Endothelial cell of umbilical vein (primary cell): Measurements from ENCODE around the gene DCHS1. TPM values are rescaled to one million over a fixed set of nuclear protein-coding genes. Genes with fewer than 3 reads are reported as not detected.

Source experiments
- BruUV-seq: library from RNA; stranded (reverse); fragments of 400-500 nt; replicated peaks from 2 replicates; lab custom pipeline; 2021; lab: Mats Ljungman, UMichigan
- CTCF ChIA-PET: fragments of 300-600, 350-600 bp; sonication (Branson Sonifier 250); formaldehyde crosslinking; loops from one replicate; lab custom pipeline; 2021; ENCODE audit warnings: antibody characterized with exemption, inconsistent platforms; lab: Charles Lee
- POLR2A ChIA-PET: fragments of 300-600, 350-600 bp; sonication (Branson Sonifier 250); formaldehyde crosslinking; loops from one replicate; lab custom pipeline; 2021; ENCODE audit warnings: antibody characterized with exemption, inconsistent platforms; lab: Charles Lee
- DNase-seq: peaks from one replicate; pipeline ENCODE4 v3.0.0-alpha.2; 2011; ENCODE audit warnings: low read depth, low spot score
- FAIRE-seq: peaks from 2 replicates; lab custom pipeline; 2011; peaks lifted over from hg19 to GRCh38; lab: Jason Lieb, UNC
- H2AFZ ChIP-seq: 2 replicates; pipeline ENCODE4 v1.6.0; 2012; ENCODE audit warnings: low read depth, low read length, control low read depth, inconsistent platforms
- H3K27ac ChIP-seq: 2 replicates; pipeline ENCODE4 v1.5.1; 2011; ENCODE audit warnings: low read depth, mild to moderate bottlenecking, control low read depth, low read length, moderate library complexity; ENCODE audit not compliant: insufficient read depth
- H3K27me3 ChIP-seq, 2 experiments: 2 replicates each; pipeline versions ENCODE4 v1.6.0 to v1.6.1; 2011; ENCODE audit warnings: low read length in 2 of 2, mixed read lengths in 1 of 2; ENCODE audit not compliant: control insufficient read depth in 2 of 2, insufficient read depth in 2 of 2
- H3K36me3 ChIP-seq, 2 experiments: 2 replicates in 1 of 2; 3 replicates in 1 of 2; pipeline ENCODE4 v1.5.1; 2011; ENCODE audit warnings: low read length in 2 of 2, mild to moderate bottlenecking in 1 of 2, moderate library complexity in 1 of 2; ENCODE audit not compliant: control insufficient read depth in 2 of 2, insufficient read depth in 2 of 2; ENCODE audit errors: extremely low read depth in 1 of 2
- H3K4me1 ChIP-seq: 3 replicates; pipeline ENCODE4 v1.5.1; 2011; ENCODE audit warnings: mild to moderate bottlenecking, low read length; ENCODE audit not compliant: control insufficient read depth, insufficient read depth; ENCODE audit errors: extremely low read depth
- H3K4me2 ChIP-seq: 2 replicates; pipeline ENCODE4 v1.6.1; 2011; ENCODE audit warnings: low read length, control low read depth, mixed read lengths; ENCODE audit not compliant: insufficient read depth
- H3K4me3 ChIP-seq, 3 experiments: fragments of 200-600 bp in 1 of 3; sonication (generic), shearing (Covaris generic) in 1 of 3; replicated peaks in 1 of 3; 2 replicates each; pipeline ENCODE4 v1.5.1; 2011 to 2016; ENCODE audit warnings: control low read depth in 3 of 3, low read length in 3 of 3, mild to moderate bottlenecking in 2 of 3, inconsistent platforms in 1 of 3, low read depth in 1 of 3, moderate library complexity in 1 of 3; ENCODE audit not compliant: insufficient read depth in 1 of 3
- H3K79me2 ChIP-seq: 2 replicates; pipeline ENCODE4 v1.6.0; 2012; ENCODE audit warnings: low read length, inconsistent platforms; ENCODE audit not compliant: control insufficient read depth, insufficient read depth
- H3K9ac ChIP-seq: replicated peaks from 2 replicates; pipeline ENCODE3; 2011; ENCODE audit warnings: low read length, control low read depth; ENCODE audit not compliant: insufficient read depth; ENCODE audit errors: extremely low read depth
- H3K9me1 ChIP-seq: replicated peaks from 3 replicates; pipeline ENCODE4 v1.6.0; 2011; ENCODE audit warnings: mild to moderate bottlenecking, low read length; ENCODE audit not compliant: control insufficient read depth, insufficient read depth; ENCODE audit errors: extremely low read depth
- H3K9me3 ChIP-seq: replicated peaks from 2 replicates; pipeline ENCODE4 v1.5.1; 2012; ENCODE audit warnings: low read length, inconsistent platforms; ENCODE audit not compliant: control insufficient read depth, insufficient read depth
- H4K20me1 ChIP-seq: replicated peaks from 2 replicates; pipeline ENCODE3; 2011; ENCODE audit warnings: mild to moderate bottlenecking, low read length; ENCODE audit not compliant: control insufficient read depth, insufficient read depth; ENCODE audit errors: extremely low read depth
- EZH2 ChIP-seq: IDR thresholded peaks from 2 replicates; pipeline ENCODE4 v1.6.1; 2012; ENCODE audit warnings: borderline replicate concordance, low read depth, mild to moderate bottlenecking, moderate library complexity, low read length, inconsistent platforms; ENCODE audit not compliant: severe bottlenecking
- FOS ChIP-seq: IDR thresholded peaks from 2 replicates; pipeline ENCODE4 v1.6.1; 2011; ENCODE audit warnings: mild to moderate bottlenecking, low read length, moderate library complexity, borderline replicate concordance; ENCODE audit not compliant: insufficient read depth
- GATA2 ChIP-seq: IDR thresholded peaks from 2 replicates; pipeline ENCODE4 v1.7.0; 2011; ENCODE audit warnings: low read depth, mild to moderate bottlenecking, moderate library complexity, mixed read lengths, low read length; ENCODE audit not compliant: insufficient read length, insufficient read depth
- JUN ChIP-seq: IDR thresholded peaks from 2 replicates; pipeline ENCODE4 v1.6.1; 2011; ENCODE audit warnings: borderline replicate concordance, low read depth; ENCODE audit not compliant: insufficient read length, insufficient read depth
- POLR2A ChIP-seq: IDR thresholded peaks from 2 replicates; pipeline ENCODE4 v1.6.1; 2012; ENCODE audit warnings: low read depth, mild to moderate bottlenecking, control low read depth, low read length
- dilution Hi-C: fragments of 300-500 bp; cut with MboI; formaldehyde crosslinking; loops from one replicate; pipeline ENCODE4 v1.15.0; 2019; ENCODE audit warnings: low sequenced_read_pairs; ENCODE audit not compliant: extremely low pct_ligation_motif_present
- intact Hi-C: fragments of 100-400 bp; cut with micrococcal nuclease; formaldehyde crosslinking; loops from one replicate; pipeline ENCODE4 v1.10.0; 2022
- polyA plus RNA-seq, 4 experiments: library from polyadenylated mRNA; depleted of rRNA in 3 of 4; stranded (reverse) in 3 of 4; unstranded in 1 of 4; fragments of >200 nt; gene quantifications; 2 replicates each; pipeline versions ENCODE4 v1.2.1 to v1.2.3, GENCODE V29; 2011 to 2012; ENCODE audit warnings: missing spikeins in 1 of 4
- total RNA-seq: library from RNA; stranded (reverse); gene quantifications from 2 replicates; pipeline ENCODE4 v1.2.3, GENCODE V29; 2021
- TF ChIP-seq, protein P1 (sequence below): IDR thresholded peaks from 2 replicates; pipeline ENCODE4 v1.6.1; 2011; ENCODE audit not compliant: insufficient read depth, insufficient read length
- TF ChIP-seq, protein P2 (sequence below), 2 donors: IDR thresholded peaks; 1 replicate in 1 of 2; 2 replicates in 1 of 2; pipeline ENCODE4 v1.5.1; 2011; ENCODE audit warnings: low read length in 2 of 2, mild to moderate bottlenecking in 2 of 2, moderate library complexity in 2 of 2, control low read depth in 1 of 2, inconsistent platforms in 1 of 2, low read depth in 1 of 2; ENCODE audit not compliant: insufficient read depth in 1 of 2; ENCODE audit errors: extremely low read depth in 1 of 2

Gene DCHS1
- total and polyA plus RNA-seq, 2 donors (not counting 3 experiments of a cell fraction or from before 2014, with no cell fraction given) = 56.2 to 73.0 TPM

DNA sequence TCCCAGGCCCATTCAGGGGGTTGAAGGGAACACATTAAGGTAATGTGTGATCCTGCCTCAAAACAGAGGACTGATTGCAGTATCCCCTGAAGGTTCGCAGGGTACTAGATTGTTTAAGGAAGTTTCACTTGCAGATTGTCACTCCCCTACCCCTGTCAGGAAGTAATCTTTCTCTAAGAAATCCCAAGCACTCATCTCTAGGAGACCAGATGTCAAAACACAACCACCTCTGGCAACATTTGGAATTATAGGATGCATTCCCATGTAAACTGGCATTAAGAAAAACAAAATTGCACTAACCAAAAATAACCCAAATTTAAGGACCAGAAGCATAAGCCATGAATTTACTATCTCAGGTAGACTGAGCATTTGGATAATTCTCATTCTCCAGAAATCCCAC, 25.9 kb upstream of the DCHS1 start:
- Histone ChIP-seq H3K79me2 (peaks cover 28% of the 10 kb centered on the region), H3K9me3 (no peaks in the 10 kb centered on the region), H4K20me1 (no peaks in the 10 kb centered on the region), H3K27me3 (no peaks in the 10 kb centered on the region), H3K27ac (no peak overlapping the region), H3K4me1 (peaks cover 22% of the 10 kb centered on the region), H3K4me2 (peak overlapping the region; percentile 83), H2AFZ (no peak overlapping the region), H3K9me1 (no peaks in the 10 kb centered on the region), H3K9ac (peak overlapping the region; percentile 39), H3K4me3 (peak overlapping the region in 1 of 3 experiments; percentile 91), H3K36me3 (peaks cover 0 to 6% of the 10 kb centered on the region in 2 experiments)
- FAIRE-seq (no peak), DNase-seq (no peak)
- no TSS peak for BruUV-seq
- CTCF ChIA-PET = interaction anchor here (0.8 to 3.9 kb wide), 9 partner anchors 13 to 150 kb away, joined by 3 to 48 read pairs (median 7); partner anchors contain the start of genes TAF10 and TPP1
- TF ChIP-seq, protein P1, sequence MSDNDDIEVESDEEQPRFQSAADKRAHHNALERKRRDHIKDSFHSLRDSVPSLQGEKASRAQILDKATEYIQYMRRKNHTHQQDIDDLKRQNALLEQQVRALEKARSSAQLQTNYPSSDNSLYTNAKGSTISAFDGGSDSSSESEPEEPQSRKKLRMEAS = no peak
- TF ChIP-seq FOS = no peak
- TF ChIP-seq POLR2A = no peak
- TF ChIP-seq JUN = no peak
- TF ChIP-seq, protein P2, sequence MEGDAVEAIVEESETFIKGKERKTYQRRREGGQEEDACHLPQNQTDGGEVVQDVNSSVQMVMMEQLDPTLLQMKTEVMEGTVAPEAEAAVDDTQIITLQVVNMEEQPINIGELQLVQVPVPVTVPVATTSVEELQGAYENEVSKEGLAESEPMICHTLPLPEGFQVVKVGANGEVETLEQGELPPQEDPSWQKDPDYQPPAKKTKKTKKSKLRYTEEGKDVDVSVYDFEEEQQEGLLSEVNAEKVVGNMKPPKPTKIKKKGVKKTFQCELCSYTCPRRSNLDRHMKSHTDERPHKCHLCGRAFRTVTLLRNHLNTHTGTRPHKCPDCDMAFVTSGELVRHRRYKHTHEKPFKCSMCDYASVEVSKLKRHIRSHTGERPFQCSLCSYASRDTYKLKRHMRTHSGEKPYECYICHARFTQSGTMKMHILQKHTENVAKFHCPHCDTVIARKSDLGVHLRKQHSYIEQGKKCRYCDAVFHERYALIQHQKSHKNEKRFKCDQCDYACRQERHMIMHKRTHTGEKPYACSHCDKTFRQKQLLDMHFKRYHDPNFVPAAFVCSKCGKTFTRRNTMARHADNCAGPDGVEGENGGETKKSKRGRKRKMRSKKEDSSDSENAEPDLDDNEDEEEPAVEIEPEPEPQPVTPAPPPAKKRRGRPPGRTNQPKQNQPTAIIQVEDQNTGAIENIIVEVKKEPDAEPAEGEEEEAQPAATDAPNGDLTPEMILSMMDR (IDR thresholded peaks at IDR 0.05; ENCODE audit: extremely low read depth in 1 of 2, insufficient read depth in 1 of 2, low read depth in 1 of 2, low read length in 2 of 2) = no peak
- TF ChIP-seq GATA2 = no peak
- TF ChIP-seq EZH2 = no peak
- dilution Hi-C loops = no loop called here
- intact Hi-C loops = no loop called here
- POLR2A ChIA-PET = no interaction called here
